OCI-LY7 (cell line): Measurements from ENCODE around the gene DLAT. TPM values are rescaled to one million over a fixed set of nuclear protein-coding genes. Genes with fewer than 3 reads are reported as not detected.
"Not testable (repeated sequence)": the region's sequence is repeated elsewhere in the genome, so short reads cannot be mapped to it uniquely, and the experiment has no call there.

Experiments used
- BruUV-seq: library from RNA; stranded (reverse); fragments of 400-500 nt; replicated peaks from 2 replicates; lab custom pipeline; 2021; lab: Mats Ljungman, UMichigan
- CTCF ChIA-PET: fragments of 300-600 bp; sonication (Branson Sonifier 250); formaldehyde crosslinking; loops from one replicate; lab custom pipeline; 2022; ENCODE audit warnings: antibody characterized with exemption; ENCODE audit not compliant: unreplicated experiment; lab: Charles Lee
- POLR2A ChIA-PET: fragments of 300-600 bp; sonication (Branson Sonifier 250); formaldehyde crosslinking; loops from one replicate; lab custom pipeline; 2022; ENCODE audit warnings: antibody characterized with exemption; lab: Charles Lee
- DNase-seq: peaks from one replicate; pipeline ENCODE4 v3.0.0-alpha.2; 2015; ENCODE audit warnings: low spot score
- H2AFZ ChIP-seq: fragments of 200-600 bp; sonication (generic), shearing (Covaris generic); 2 replicates; pipeline ENCODE4 v1.6.1; 2014; ENCODE audit warnings: mild to moderate bottlenecking, antibody characterized with exemption, low read length, moderate library complexity
- H3K27ac ChIP-seq: fragments of 200-600 bp; sonication (generic); 2 replicates; pipeline ENCODE4 v1.5.1; 2014; ENCODE audit warnings: mixed run types, low read depth, mild to moderate bottlenecking, moderate library complexity, low read length, inconsistent platforms; ENCODE audit not compliant: poor library complexity, severe bottlenecking
- H3K36me3 ChIP-seq: fragments of 200-600 bp; sonication (generic); 2 replicates; pipeline ENCODE4 v1.6.1; 2014; ENCODE audit warnings: mild to moderate bottlenecking, antibody characterized with exemption, low read length, moderate library complexity, mixed read lengths; ENCODE audit not compliant: insufficient read depth
- H3K4me1 ChIP-seq: fragments of 200-600 bp; sonication (generic); 2 replicates; pipeline ENCODE4 v1.5.1; 2014; ENCODE audit warnings: mild to moderate bottlenecking, low read length; ENCODE audit not compliant: insufficient read depth, poor library complexity, severe bottlenecking
- H3K4me2 ChIP-seq: fragments of 200-600 bp; sonication (generic); 2 replicates; pipeline ENCODE4 v1.6.1; 2014; ENCODE audit warnings: mild to moderate bottlenecking, low read length
- H3K4me3 ChIP-seq: fragments of 200-600 bp; sonication (generic); 2 replicates; pipeline ENCODE4 v1.5.1; 2014; ENCODE audit warnings: mild to moderate bottlenecking, low read depth, low read length; ENCODE audit not compliant: poor library complexity, severe bottlenecking
- H3K79me2 ChIP-seq: fragments of 200-600 bp; sonication (generic); 2 replicates; pipeline ENCODE4 v1.6.1; 2016; ENCODE audit warnings: low read depth, mild to moderate bottlenecking, low read length, moderate library complexity, mixed read lengths; ENCODE audit not compliant: insufficient read depth
- H3K9me2 ChIP-seq: fragments of 200-600 bp; sonication (generic); 2 replicates; pipeline ENCODE4 v1.6.1; 2016; ENCODE audit warnings: mild to moderate bottlenecking, low read length, mixed read lengths; ENCODE audit not compliant: insufficient read depth
- H3K9me3 ChIP-seq: fragments of 200-600 bp; sonication (generic); 2 replicates; pipeline ENCODE4 v1.6.1; 2014; ENCODE audit warnings: mild to moderate bottlenecking, mixed run types, low read length, mixed read lengths
- H4K20me1 ChIP-seq: fragments of 200-600 bp; sonication (generic); 2 replicates; pipeline ENCODE4 v1.6.1; 2014; ENCODE audit warnings: mild to moderate bottlenecking, antibody characterized with exemption, low read length, moderate library complexity, mixed read lengths; ENCODE audit not compliant: insufficient read depth
- EZH2phosphoT487 ChIP-seq: fragments of 200-600 bp; sonication (generic); IDR thresholded peaks from 2 replicates; pipeline ENCODE4 v1.6.1; 2018; ENCODE audit warnings: low read depth, borderline replicate concordance, mild to moderate bottlenecking, mixed run types, antibody characterized with exemption, low read length, moderate library complexity, mixed read lengths
- intact Hi-C: fragments of 100-400 bp; cut with micrococcal nuclease; formaldehyde crosslinking; loops from one replicate; pipeline ENCODE4 v1.10.0; 2022; ENCODE audit not compliant: unreplicated experiment
- total RNA-seq, 2 experiments: library from RNA; depleted of rRNA in 1 of 2; stranded (reverse); fragments of >200 nt in 1 of 2; shearing (Covaris generic) in 1 of 2; gene quantifications; 2 replicates each; pipeline ENCODE4 v1.2.3, GENCODE V29; 2014 to 2022
- TF ChIP-seq, protein P1 (sequence below): fragments of 200-600 bp; sonication (generic); conservative IDR thresholded peaks from 2 replicates; pipeline ENCODE4 v1.5.1; 2014; ENCODE audit warnings: mild to moderate bottlenecking, antibody characterized with exemption, low read length, moderate library complexity, mixed read lengths

The DLAT gene
- total RNA-seq, 2 experiments from 2014 or later, result 42.0 to 54.1 TPM

DNA sequence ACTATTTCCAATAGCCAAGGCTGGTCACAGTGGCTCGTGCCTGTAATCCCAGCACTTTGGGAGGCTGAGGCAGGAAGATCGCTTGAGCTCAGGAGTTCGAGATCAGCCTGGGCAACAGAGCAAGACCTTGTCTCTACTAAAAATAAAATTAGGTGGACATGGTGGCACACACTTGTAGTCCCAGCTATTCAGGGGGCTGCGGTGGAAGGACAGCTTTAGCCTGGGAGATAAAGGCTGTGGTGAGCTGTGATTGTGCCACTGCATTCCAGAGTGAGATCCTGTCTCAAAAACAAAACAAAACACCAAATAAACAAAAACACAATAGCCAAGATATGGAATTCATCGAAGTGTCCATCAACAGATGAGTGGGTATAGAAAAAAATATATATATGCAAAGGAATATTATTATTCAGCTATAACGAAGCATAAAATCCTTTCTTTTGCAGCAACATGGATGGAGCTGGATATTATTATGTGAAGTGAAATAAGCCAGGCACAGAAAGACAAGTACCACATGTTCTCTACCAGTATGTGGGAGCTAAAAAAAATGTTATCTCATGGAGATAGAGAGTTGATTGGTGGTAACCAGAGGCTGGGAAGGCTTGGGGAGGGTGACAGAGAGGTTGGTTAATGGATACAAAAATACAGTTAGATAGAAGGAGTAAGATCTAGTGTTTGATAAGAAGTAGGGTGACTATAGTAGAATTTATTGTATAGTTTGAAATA, 22.6 kb upstream of the DLAT start:
- DNase-seq, result no peak
- intact Hi-C loops, result no loop called here
- no peak overlapping the region for H3K4me2 ChIP-seq
- H2AFZ ChIP-seq, result no peak overlapping the region
- ChIA-PET CTCF (no interaction called here), POLR2A (interaction anchor here (0.9 to 1.5 kb wide), 2 partner anchors 22 to 68 kb away, joined by 3 to 5 read pairs; no protein-coding TSS in a partner anchor)
- no peak overlapping the region for H3K4me3 ChIP-seq
- no TSS peak for BruUV-seq
- no peaks in the 10 kb centered on the region for H3K9me2 ChIP-seq
- peaks cover 4% of the 10 kb centered on the region for H3K4me1 ChIP-seq
- no peak overlapping the region for H3K27ac ChIP-seq
- no peaks in the 10 kb centered on the region for H3K79me2 ChIP-seq
- no peaks in the 10 kb centered on the region for H3K9me3 ChIP-seq
- no peaks in the 10 kb centered on the region for H3K36me3 ChIP-seq
- TF ChIP-seq EZH2phosphoT487, result no peak
- TF ChIP-seq, protein P1, sequence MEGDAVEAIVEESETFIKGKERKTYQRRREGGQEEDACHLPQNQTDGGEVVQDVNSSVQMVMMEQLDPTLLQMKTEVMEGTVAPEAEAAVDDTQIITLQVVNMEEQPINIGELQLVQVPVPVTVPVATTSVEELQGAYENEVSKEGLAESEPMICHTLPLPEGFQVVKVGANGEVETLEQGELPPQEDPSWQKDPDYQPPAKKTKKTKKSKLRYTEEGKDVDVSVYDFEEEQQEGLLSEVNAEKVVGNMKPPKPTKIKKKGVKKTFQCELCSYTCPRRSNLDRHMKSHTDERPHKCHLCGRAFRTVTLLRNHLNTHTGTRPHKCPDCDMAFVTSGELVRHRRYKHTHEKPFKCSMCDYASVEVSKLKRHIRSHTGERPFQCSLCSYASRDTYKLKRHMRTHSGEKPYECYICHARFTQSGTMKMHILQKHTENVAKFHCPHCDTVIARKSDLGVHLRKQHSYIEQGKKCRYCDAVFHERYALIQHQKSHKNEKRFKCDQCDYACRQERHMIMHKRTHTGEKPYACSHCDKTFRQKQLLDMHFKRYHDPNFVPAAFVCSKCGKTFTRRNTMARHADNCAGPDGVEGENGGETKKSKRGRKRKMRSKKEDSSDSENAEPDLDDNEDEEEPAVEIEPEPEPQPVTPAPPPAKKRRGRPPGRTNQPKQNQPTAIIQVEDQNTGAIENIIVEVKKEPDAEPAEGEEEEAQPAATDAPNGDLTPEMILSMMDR, result no peak
- H4K20me1 ChIP-seq, result no peaks in the 10 kb centered on the region

DNA sequence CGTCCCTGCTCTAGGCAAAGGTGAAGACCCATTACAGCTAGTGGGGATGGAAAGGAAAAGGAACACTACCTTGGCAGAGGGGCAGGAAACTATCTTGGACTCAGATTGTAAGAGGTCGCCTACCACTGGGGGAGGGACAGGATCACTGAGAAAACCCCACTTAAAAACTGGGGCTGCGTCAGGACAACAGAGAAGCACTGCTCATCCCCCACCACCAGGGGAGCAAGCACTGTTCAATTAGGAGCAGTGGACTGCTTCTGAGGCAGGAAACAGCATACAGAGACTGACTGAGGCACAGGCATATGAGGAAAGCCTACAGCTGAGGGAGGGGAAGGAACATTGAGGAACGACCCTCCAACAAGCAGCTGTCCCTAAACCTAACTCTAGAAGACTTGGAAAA, 20.8 kb upstream of the DLAT start:
- intact Hi-C loops, result no loop called here
- H3K9me3 ChIP-seq, result no peaks in the 10 kb centered on the region
- H2AFZ ChIP-seq, result no peak overlapping the region
- POLR2A ChIA-PET, result interaction anchor here (0.6 kb wide), 1 partner anchor 31 kb away, joined by 3 read pairs; no protein-coding TSS in a partner anchor
- H3K9me2 ChIP-seq, result no peaks in the 10 kb centered on the region
- no peaks in the 10 kb centered on the region for H3K4me1 ChIP-seq
- BruUV-seq, result no TSS peak
- H4K20me1 ChIP-seq, result no peaks in the 10 kb centered on the region
- TF ChIP-seq, protein P1, result peak; percentile 79
- no peak for TF ChIP-seq EZH2phosphoT487
- CTCF ChIA-PET, result no interaction called here
- no peak overlapping the region for H3K27ac ChIP-seq
- H3K4me3 ChIP-seq, result no peak overlapping the region
- no peaks in the 10 kb centered on the region for H3K36me3 ChIP-seq
- no peaks in the 10 kb centered on the region for H3K79me2 ChIP-seq
- no peak overlapping the region for H3K4me2 ChIP-seq
- DNase-seq, result peak; percentile 70

DNA sequence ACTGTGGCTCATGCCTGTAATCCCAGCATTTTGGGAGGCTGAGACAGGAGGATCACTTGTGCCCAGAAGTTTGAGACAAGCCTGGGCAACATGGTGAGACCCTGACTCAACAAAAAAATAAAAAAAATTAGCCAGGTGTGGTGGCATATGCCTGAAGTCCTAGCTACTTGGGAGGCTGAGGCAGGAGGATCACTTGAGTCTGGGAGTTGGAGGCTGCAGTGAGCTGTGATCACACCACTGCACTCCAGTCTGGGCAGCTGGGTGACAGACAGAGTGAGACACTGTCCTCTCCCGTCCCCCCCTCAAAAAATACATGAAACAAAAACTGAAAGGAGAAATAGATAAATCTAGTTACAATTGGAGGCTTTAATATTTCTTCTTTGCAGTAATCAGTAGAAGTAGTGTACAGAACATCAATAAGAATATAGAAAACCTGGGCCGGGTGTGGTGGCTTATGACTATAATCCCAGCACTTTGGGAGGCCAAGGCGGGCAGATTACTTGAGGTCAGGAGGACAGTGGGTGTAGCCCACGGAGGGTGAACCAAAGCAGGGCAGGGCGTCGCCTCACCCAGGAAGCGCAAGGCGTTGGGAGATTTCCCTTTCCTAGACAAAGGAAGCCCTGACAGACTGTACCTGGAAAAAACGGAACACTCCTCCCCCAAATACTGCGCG, 19.6 kb upstream of the DLAT start:
- H3K9me2 ChIP-seq, result no peaks in the 10 kb centered on the region
- POLR2A ChIA-PET, result interaction anchor here (0.7 to 1.1 kb wide), 3 partner anchors 10 to 16 kb away, joined by 3 to 4 read pairs (median 4); no protein-coding TSS in a partner anchor
- DNase-seq, result no peak
- no peak overlapping the region for H3K27ac ChIP-seq
- no TSS peak for BruUV-seq
- no peaks in the 10 kb centered on the region for H3K9me3 ChIP-seq
- H3K36me3 ChIP-seq, result no peaks in the 10 kb centered on the region
- intact Hi-C loops, result no loop called here
- H4K20me1 ChIP-seq, result no peaks in the 10 kb centered on the region
- H3K4me2 ChIP-seq, result no peak overlapping the region
- TF ChIP-seq EZH2phosphoT487, result no peak
- TF ChIP-seq, protein P1, result no peak
- H3K4me1 ChIP-seq, result no peaks in the 10 kb centered on the region
- H3K4me3 ChIP-seq, result no peak overlapping the region
- H2AFZ ChIP-seq, result no peak overlapping the region
- no peaks in the 10 kb centered on the region for H3K79me2 ChIP-seq
- CTCF ChIA-PET, result no interaction called here

- DNase-seq, BruUV-seq, H3K4me3 ChIP-seq, H2AFZ ChIP-seq, H3K36me3 ChIP-seq, H3K4me1 ChIP-seq, H3K4me2 ChIP-seq, H3K27ac ChIP-seq, H4K20me1 ChIP-seq, intact Hi-C loops, H3K9me2 ChIP-seq, CTCF ChIA-PET, H3K9me3 ChIP-seq, H3K79me2 ChIP-seq: not testable (repeated sequence)
- POLR2A ChIA-PET, result interaction anchor here (0.6 to 1.1 kb wide), 3 partner anchors 14 to 35 kb away, joined by 3 to 4 read pairs (median 3); no protein-coding TSS in a partner anchor
Observed at GRCh38 chr11:112006095-112006441, 19.1 kb upstream of the DLAT start.
